Measurements from ENCODE around the gene HLA-DRA. TPM values are rescaled to one million over a fixed set of nuclear protein-coding genes. Genes with fewer than 3 reads are reported as not detected.

HLA-DRA gene
- total RNA-seq, 1 donor from 2014 or later, result not detected

DNA sequence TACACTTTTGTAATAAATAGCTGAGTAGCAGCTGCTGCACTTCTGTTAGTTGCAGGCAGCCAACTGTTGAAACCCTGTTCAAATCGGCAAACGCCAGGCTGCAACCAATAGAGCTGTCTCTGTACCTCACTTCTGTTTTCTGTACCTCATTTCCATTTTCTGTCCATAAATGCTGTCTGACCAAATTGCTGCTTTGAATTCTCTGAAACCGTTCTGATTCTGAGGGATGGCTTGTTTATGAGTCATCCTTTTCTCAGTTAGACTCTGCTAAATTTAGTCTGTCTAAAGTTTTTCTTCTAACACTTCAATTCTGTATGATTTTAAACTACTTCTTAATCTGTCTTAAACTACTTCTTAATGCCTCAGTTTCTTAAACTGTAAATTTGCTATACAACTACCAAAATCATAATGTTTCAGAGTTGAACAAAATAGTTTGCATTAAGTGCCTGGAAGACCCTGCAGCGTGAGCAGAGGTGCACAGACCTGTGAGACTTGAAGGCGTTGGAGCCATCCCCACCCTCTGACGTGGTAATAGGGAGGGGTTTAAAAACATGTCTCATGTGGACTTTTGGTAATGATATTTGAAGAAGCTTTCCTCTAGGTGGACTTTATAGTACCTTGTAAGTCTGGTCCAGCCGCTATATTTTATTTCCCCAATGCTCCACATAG, 42.3 kb upstream of the HLA-DRA start:
- TF ChIP-seq, protein P1, sequence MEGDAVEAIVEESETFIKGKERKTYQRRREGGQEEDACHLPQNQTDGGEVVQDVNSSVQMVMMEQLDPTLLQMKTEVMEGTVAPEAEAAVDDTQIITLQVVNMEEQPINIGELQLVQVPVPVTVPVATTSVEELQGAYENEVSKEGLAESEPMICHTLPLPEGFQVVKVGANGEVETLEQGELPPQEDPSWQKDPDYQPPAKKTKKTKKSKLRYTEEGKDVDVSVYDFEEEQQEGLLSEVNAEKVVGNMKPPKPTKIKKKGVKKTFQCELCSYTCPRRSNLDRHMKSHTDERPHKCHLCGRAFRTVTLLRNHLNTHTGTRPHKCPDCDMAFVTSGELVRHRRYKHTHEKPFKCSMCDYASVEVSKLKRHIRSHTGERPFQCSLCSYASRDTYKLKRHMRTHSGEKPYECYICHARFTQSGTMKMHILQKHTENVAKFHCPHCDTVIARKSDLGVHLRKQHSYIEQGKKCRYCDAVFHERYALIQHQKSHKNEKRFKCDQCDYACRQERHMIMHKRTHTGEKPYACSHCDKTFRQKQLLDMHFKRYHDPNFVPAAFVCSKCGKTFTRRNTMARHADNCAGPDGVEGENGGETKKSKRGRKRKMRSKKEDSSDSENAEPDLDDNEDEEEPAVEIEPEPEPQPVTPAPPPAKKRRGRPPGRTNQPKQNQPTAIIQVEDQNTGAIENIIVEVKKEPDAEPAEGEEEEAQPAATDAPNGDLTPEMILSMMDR (IDR thresholded peaks at IDR 0.05; ENCODE audit: partially characterized antibody, unreplicated experiment), result no peak
- peaks cover 2% of the 10 kb centered on the region for H3K27me3 Mint-ChIP-seq (ENCODE audit: unreplicated experiment)
- H3K36me3 Mint-ChIP-seq (ENCODE audit: unreplicated experiment), result no peaks in the 10 kb centered on the region
- no peak overlapping the region for H3K4me3 Mint-ChIP-seq (ENCODE audit: unreplicated experiment)
- no peak overlapping the region for H3K27ac Mint-ChIP-seq (ENCODE audit: unreplicated experiment)
- peaks cover 5% of the 10 kb centered on the region for H3K9me3 Mint-ChIP-seq (ENCODE audit: unreplicated experiment)
- H3K4me1 Mint-ChIP-seq (ENCODE audit: low read depth, unreplicated experiment), result no peaks in the 10 kb centered on the region
- DNase-seq, result no peak

DNA sequence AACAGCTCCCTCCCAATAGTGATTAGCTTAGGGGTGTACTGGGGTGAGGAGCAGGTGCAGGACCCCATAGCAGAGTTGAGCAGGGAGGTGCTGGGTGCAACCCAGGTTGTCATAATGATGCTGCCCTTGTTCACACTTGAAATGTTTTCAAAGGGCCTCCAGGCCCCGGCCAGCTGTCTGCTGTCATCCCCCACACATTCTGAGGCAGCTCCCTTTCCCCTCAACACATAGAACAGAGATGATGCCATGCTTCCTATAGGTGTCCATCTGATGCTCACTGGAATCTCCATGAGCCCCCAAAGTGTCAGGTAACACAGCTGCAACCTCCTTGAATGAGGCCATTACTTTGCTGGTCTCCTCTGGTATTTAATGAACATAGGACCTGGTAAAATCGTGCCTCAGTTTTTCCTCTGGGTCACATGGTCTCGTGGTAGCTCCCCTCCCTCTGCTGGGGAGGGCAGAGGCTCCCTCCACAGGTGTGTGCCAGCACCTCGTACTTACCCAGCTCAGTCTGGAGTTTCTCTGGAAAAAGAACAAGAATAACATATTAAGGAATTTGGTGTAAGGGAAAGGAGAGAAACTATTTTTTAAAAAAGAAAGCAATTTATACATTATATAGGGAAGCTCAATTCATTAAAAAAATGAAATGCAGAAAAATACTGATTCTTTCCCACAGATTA, 38.3 kb upstream of the HLA-DRA start:
- Mint-ChIP-seq H3K4me3 (ENCODE audit: unreplicated experiment) (no peak overlapping the region), H3K27ac (ENCODE audit: unreplicated experiment) (no peak overlapping the region), H3K9me3 (ENCODE audit: unreplicated experiment) (peaks cover 5% of the 10 kb centered on the region), H3K27me3 (ENCODE audit: unreplicated experiment) (peaks cover 2% of the 10 kb centered on the region), H3K4me1 (ENCODE audit: low read depth, unreplicated experiment) (no peaks in the 10 kb centered on the region), H3K36me3 (ENCODE audit: unreplicated experiment) (no peaks in the 10 kb centered on the region)
- TF ChIP-seq, protein P1 (IDR thresholded peaks at IDR 0.05; ENCODE audit: partially characterized antibody, unreplicated experiment), result no peak
- no peak for DNase-seq

DNA sequence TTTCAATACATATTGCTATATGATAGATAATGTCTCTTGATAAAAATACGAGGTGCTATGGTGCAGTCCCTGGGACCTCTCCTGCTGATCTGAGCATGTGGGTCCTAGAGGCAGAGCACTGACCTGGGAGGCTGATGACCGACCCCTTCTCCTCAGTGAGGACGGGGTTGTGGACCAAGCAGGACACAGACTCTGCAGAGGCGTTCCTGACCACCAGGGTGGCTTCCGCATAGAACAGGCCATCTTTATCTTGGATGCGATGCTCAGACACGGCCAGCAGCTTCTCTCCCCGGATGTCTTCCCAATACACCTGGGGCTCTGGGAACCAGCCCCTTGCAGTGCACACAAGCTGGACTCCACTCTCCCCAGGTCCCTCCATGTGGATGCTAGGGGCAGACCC, 36.9 kb upstream of the HLA-DRA start:
- DNase-seq, result no peak
- Mint-ChIP-seq H3K27ac (ENCODE audit: unreplicated experiment) (no peak overlapping the region), H3K27me3 (ENCODE audit: unreplicated experiment) (peaks cover 2% of the 10 kb centered on the region), H3K36me3 (ENCODE audit: unreplicated experiment) (no peaks in the 10 kb centered on the region), H3K9me3 (ENCODE audit: unreplicated experiment) (peaks cover 6% of the 10 kb centered on the region), H3K4me3 (ENCODE audit: unreplicated experiment) (no peak overlapping the region), H3K4me1 (ENCODE audit: low read depth, unreplicated experiment) (no peaks in the 10 kb centered on the region)
- TF ChIP-seq, protein P1 (IDR thresholded peaks at IDR 0.05; ENCODE audit: partially characterized antibody, unreplicated experiment), result no peak

DNA sequence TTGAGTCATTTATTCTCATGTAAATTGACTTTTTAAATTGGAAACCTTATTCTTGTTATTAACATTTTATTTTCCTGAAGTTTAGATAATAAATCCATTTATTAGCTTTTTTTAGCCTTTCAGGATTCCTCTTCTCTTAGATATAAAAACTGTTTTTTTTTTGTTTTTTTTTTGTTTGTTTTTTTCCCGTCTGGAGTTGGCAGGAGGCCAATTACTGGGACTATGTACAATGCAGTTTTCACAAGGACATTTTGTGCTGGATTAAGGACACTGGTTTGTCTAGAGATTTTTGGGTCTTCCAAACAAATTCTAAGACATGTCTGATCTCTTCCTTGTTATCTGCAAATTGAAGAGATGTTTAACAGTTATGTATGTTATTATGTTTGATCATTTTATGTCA, 34.0 kb upstream of the HLA-DRA start:
- TF ChIP-seq, protein P1 (IDR thresholded peaks at IDR 0.05; ENCODE audit: partially characterized antibody, unreplicated experiment), result no peak
- Mint-ChIP-seq H3K9me3 (ENCODE audit: unreplicated experiment) (peaks cover 6% of the 10 kb centered on the region), H3K27me3 (ENCODE audit: unreplicated experiment) (no peaks in the 10 kb centered on the region), H3K36me3 (ENCODE audit: unreplicated experiment) (no peaks in the 10 kb centered on the region), H3K4me1 (ENCODE audit: low read depth, unreplicated experiment) (no peaks in the 10 kb centered on the region), H3K27ac (ENCODE audit: unreplicated experiment) (no peak overlapping the region), H3K4me3 (ENCODE audit: unreplicated experiment) (no peak overlapping the region)
- no peak for DNase-seq

DNA sequence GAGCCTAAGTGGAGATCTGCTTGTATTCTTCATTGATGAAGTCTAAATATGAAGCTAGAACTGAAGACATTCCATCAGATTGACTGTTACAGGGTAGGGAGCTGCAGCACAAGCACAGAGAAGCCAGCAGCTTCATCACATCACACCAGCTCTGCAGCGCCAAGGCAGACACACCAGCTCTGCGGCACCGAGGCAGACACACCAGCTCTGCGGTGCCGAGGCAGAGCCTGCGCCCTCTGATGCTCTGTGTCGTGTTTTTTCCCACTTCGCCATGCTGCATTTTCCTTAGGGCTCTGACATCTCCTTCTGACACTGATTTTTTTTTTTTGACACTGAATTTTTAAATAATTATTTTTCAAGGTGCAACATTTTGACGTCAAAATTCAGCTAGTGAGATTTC, 33.5 kb upstream of the HLA-DRA start:
- H3K4me3 Mint-ChIP-seq (ENCODE audit: unreplicated experiment), result no peak overlapping the region
- H3K9me3 Mint-ChIP-seq (ENCODE audit: unreplicated experiment), result peaks cover 6% of the 10 kb centered on the region
- H3K36me3 Mint-ChIP-seq (ENCODE audit: unreplicated experiment), result no peaks in the 10 kb centered on the region
- no peaks in the 10 kb centered on the region for H3K27me3 Mint-ChIP-seq (ENCODE audit: unreplicated experiment)
- DNase-seq, result no peak
- no peak overlapping the region for H3K27ac Mint-ChIP-seq (ENCODE audit: unreplicated experiment)
- no peaks in the 10 kb centered on the region for H3K4me1 Mint-ChIP-seq (ENCODE audit: low read depth, unreplicated experiment)
- TF ChIP-seq, protein P1 (IDR thresholded peaks at IDR 0.05; ENCODE audit: partially characterized antibody, unreplicated experiment), result no peak
